ENCODE data around the gene KCNIP4.
"Not testable (repeated sequence)": the region's sequence is repeated elsewhere in the genome, so short reads cannot be mapped to it uniquely, and the experiment has no call there.

KCNIP4 gene

GRCh38 chr4:20754036-20754435 lies 1194.5 kb downstream of the KCNIP4 start:
- H3K36me3 ChIP-seq (ENCODE audit: insufficient read depth), result no peaks in the 10 kb centered on the region

GRCh38 chr4:20752641-20753040 lies 1195.9 kb downstream of the KCNIP4 start:
- Histone ChIP-seq H3K36me3 (ENCODE audit: insufficient read depth) (no peaks in the 10 kb centered on the region), H4K20me1 (ENCODE audit: insufficient read depth) (no peaks in the 10 kb centered on the region), H3K4me1 (ENCODE audit: low read depth, poor library complexity, severe bottlenecking) (no peaks in the 10 kb centered on the region), H3K79me2 (ENCODE audit: insufficient read depth, low read depth) (no peaks in the 10 kb centered on the region), H3K9ac (no peak overlapping the region), H3K27me3 (ENCODE audit: insufficient read depth, low read depth) (no peaks in the 10 kb centered on the region), H3K4me2 (no peak overlapping the region), H3K4me3 (IDR thresholded peaks at IDR 0.05; ENCODE audit: insufficient read depth, low read depth, low read length) (no peak overlapping the region), H2AFZ (ENCODE audit: low read depth) (no peak overlapping the region), H3K27ac (no peak overlapping the region)
- TF ChIP-seq CTCF (conservative IDR thresholded peaks at IDR 0.05; ENCODE audit: low read depth, low read length), result no peak

More at GRCh38 chr4:20754036-20754435, 1194.5 kb downstream of the KCNIP4 start:
- Histone ChIP-seq H3K79me2 (ENCODE audit: insufficient read depth, low read depth) (no peaks in the 10 kb centered on the region), H2AFZ (ENCODE audit: low read depth) (no peak overlapping the region), H3K4me1 (ENCODE audit: low read depth, poor library complexity, severe bottlenecking) (no peaks in the 10 kb centered on the region), H3K4me3 (IDR thresholded peaks at IDR 0.05; ENCODE audit: insufficient read depth, low read depth, low read length) (no peak overlapping the region), H3K4me2 (no peak overlapping the region), H3K9ac (no peak overlapping the region), H4K20me1 (ENCODE audit: insufficient read depth) (no peaks in the 10 kb centered on the region), H3K27me3 (ENCODE audit: insufficient read depth, low read depth) (no peaks in the 10 kb centered on the region), H3K27ac (no peak overlapping the region)
- TF ChIP-seq CTCF (conservative IDR thresholded peaks at IDR 0.05; ENCODE audit: low read depth, low read length), result no peak

- not testable (repeated sequence) for H3K9ac ChIP-seq; H3K79me2 ChIP-seq (ENCODE audit: insufficient read depth, low read depth); H3K36me3 ChIP-seq (ENCODE audit: insufficient read depth); H3K4me2 ChIP-seq; H3K27ac ChIP-seq; H3K4me3 ChIP-seq (IDR thresholded peaks at IDR 0.05; ENCODE audit: insufficient read depth, low read depth, low read length); H3K4me1 ChIP-seq (ENCODE audit: low read depth, poor library complexity, severe bottlenecking); H2AFZ ChIP-seq (ENCODE audit: low read depth); H3K27me3 ChIP-seq (ENCODE audit: insufficient read depth, low read depth); H4K20me1 ChIP-seq (ENCODE audit: insufficient read depth)
Measured at GRCh38 chr4:20746000-20746399, 1202.6 kb downstream of the KCNIP4 start.

- no peak overlapping the region for H2AFZ ChIP-seq (ENCODE audit: low read depth)
- H3K9ac ChIP-seq, result no peak overlapping the region
- no peaks in the 10 kb centered on the region for H3K27me3 ChIP-seq (ENCODE audit: insufficient read depth, low read depth)
- no peak overlapping the region for H3K4me3 ChIP-seq (IDR thresholded peaks at IDR 0.05; ENCODE audit: insufficient read depth, low read depth, low read length)
- no peak for TF ChIP-seq CTCF (conservative IDR thresholded peaks at IDR 0.05; ENCODE audit: low read depth, low read length)
- H3K27ac ChIP-seq, result no peak overlapping the region
- no peaks in the 10 kb centered on the region for H3K4me1 ChIP-seq (ENCODE audit: low read depth, poor library complexity, severe bottlenecking)
- no peaks in the 10 kb centered on the region for H3K79me2 ChIP-seq (ENCODE audit: insufficient read depth, low read depth)
- no peaks in the 10 kb centered on the region for H4K20me1 ChIP-seq (ENCODE audit: insufficient read depth)
- no peak overlapping the region for H3K4me2 ChIP-seq
- H3K36me3 ChIP-seq (ENCODE audit: insufficient read depth), result no peaks in the 10 kb centered on the region
Measured at GRCh38 chr4:20735931-20736330, 1212.6 kb downstream of the KCNIP4 start.

GRCh38 chr4:20724915-20725314 lies 1223.7 kb downstream of the KCNIP4 start:
- no peaks in the 10 kb centered on the region for H3K4me1 ChIP-seq (ENCODE audit: low read depth, poor library complexity, severe bottlenecking)
- no peaks in the 10 kb centered on the region for H4K20me1 ChIP-seq (ENCODE audit: insufficient read depth)
- H3K79me2 ChIP-seq (ENCODE audit: insufficient read depth, low read depth), result no peaks in the 10 kb centered on the region
- no peak overlapping the region for H3K4me2 ChIP-seq
- H3K4me3 ChIP-seq (IDR thresholded peaks at IDR 0.05; ENCODE audit: insufficient read depth, low read depth, low read length), result no peak overlapping the region
- H3K27me3 ChIP-seq (ENCODE audit: insufficient read depth, low read depth), result no peaks in the 10 kb centered on the region
- TF ChIP-seq CTCF (conservative IDR thresholded peaks at IDR 0.05; ENCODE audit: low read depth, low read length), result no peak
- H2AFZ ChIP-seq (ENCODE audit: low read depth), result no peak overlapping the region
- no peak overlapping the region for H3K9ac ChIP-seq
- no peaks in the 10 kb centered on the region for H3K36me3 ChIP-seq (ENCODE audit: insufficient read depth)
- H3K27ac ChIP-seq, result no peak overlapping the region

All from KMS-11 (cell line).